Articular chondrocyte of knee joint (primary cell): ENCODE measurements around the gene FAM81B. TPM values are rescaled to one million over a fixed set of nuclear protein-coding genes. Genes with fewer than 3 reads are reported as not detected.

Experiments
- total RNA-seq: library from RNA; depleted of rRNA; stranded (reverse); fragments of >200 nt; gene quantifications from 2 replicates; pipeline ENCODE4 v1.2.3, GENCODE V29; 2012

Gene FAM81B
- total RNA-seq = not detected in 2 replicates

GRCh38 chr5:95390812-95391492 lies at the start of gene FAM81B:
FAM81B (plus strand) TSS chr5:95391366; CDS start chr5:95391390, 24 bp downstream.

Other genes with a start within 250 kb of the FAM81B start
- 0.39 and 0.86 TPM in 2 replicates for gene MCTP1, start 106.3 kb upstream of the FAM81B start, total RNA-seq
- 159 and 165 TPM in 2 replicates for gene SKIC3, start 163.6 kb downstream of the FAM81B start, total RNA-seq
- gene ARSK, start 163.7 kb downstream of the FAM81B start, total RNA-seq = 10.4 and 10.5 TPM in 2 replicates
- under 0.01 TPM in 1 of 2 replicates, not detected in the other for gene GPR150, start 228.7 kb downstream of the FAM81B start, total RNA-seq